ENCODE measurements around the gene GTSF1L.

The GTSF1L gene

GRCh38 chr20:43680981-43681380 is 45.8 kb downstream of the GTSF1L start:
- no peaks in the 10 kb centered on the region for H3K9me3 Mint-ChIP-seq
- H3K27ac Mint-ChIP-seq, result no peak overlapping the region
- peaks cover 54% of the 10 kb centered on the region for H3K36me3 Mint-ChIP-seq (ENCODE audit: low read depth)
- peaks cover 16% of the 10 kb centered on the region for H3K4me1 Mint-ChIP-seq (ENCODE audit: low read depth)
- H3K4me3 Mint-ChIP-seq, result no peak overlapping the region
- H3K27me3 Mint-ChIP-seq, result no peaks in the 10 kb centered on the region

- H3K27ac Mint-ChIP-seq, result peak overlapping the region; percentile 13
Measured at GRCh38 chr20:43676368-43676767, 50.4 kb downstream of the GTSF1L start.

More at GRCh38 chr20:43676368-43676767, 50.4 kb downstream of the GTSF1L start:
- Mint-ChIP-seq H3K4me3 (no peak overlapping the region), H3K36me3 (ENCODE audit: low read depth) (peaks cover 70% of the 10 kb centered on the region), H3K4me1 (ENCODE audit: low read depth) (peaks cover 10% of the 10 kb centered on the region), H3K9me3 (no peaks in the 10 kb centered on the region), H3K27me3 (no peaks in the 10 kb centered on the region)

Measured in stimulated activated naive CD8-positive, alpha-beta T cell treated with anti-CD3 and anti-CD28 coated beads, Interleukin-15, Interleukin-2, amounts not matched to agents 100 ng/mL and 50 ng/mL, for 24 hours (primary cell).